Gastroesophageal sphincter (tissue), 4 donors: ENCODE results near the gene SLC25A41. TPM values are rescaled to one million over a fixed set of nuclear protein-coding genes. Genes with fewer than 3 reads are reported as not detected.

Source experiments
- ATAC-seq: fragments of 150-250 bp; one replicate; pipeline ENCODE4 v1.9.1; 2016; ENCODE audit warnings: mild to moderate bottlenecking, moderate library complexity
- H3K27ac ChIP-seq, 4 donors: fragments of 200-600 bp; sonication (generic) in 3 of 4; 1 replicate in 3 of 4; 2 replicates in 1 of 4; pipeline ENCODE4 v1.5.1; 2016 to 2019
- H3K27me3 ChIP-seq: fragments of 200-600 bp; sonication (generic); one replicate; pipeline ENCODE4 v1.5.1; 2019
- H3K36me3 ChIP-seq, 2 donors: fragments of 200-600 bp; sonication (generic); one replicate each; pipeline ENCODE4 v1.5.1; 2019; ENCODE audit warnings: control low read depth in 1 of 2
- H3K4me1 ChIP-seq, 3 donors: fragments of 200-600 bp; sonication (generic); 1 replicate in 2 of 3; 2 replicates in 1 of 3; pipeline ENCODE4 v1.5.1; 2016 to 2019; ENCODE audit warnings: control low read depth in 2 of 3
- H3K4me3 ChIP-seq, 2 donors: fragments of 200-600 bp; sonication (generic); one replicate each; pipeline ENCODE4 v1.5.1; 2019; ENCODE audit warnings: mild to moderate bottlenecking in 1 of 2, moderate library complexity in 1 of 2
- H3K9me3 ChIP-seq, 3 donors: fragments of 200-600 bp; sonication (generic); one replicate each; pipeline ENCODE4 v1.5.1; 2017 to 2019; ENCODE audit warnings: control low read depth in 2 of 3
- EP300 ChIP-seq: sonication (generic); formaldehyde crosslinking; IDR thresholded peaks from one replicate; pipeline ENCODE4 v1.6.1; 2017; ENCODE audit warnings: antibody characterized with exemption, mild to moderate bottlenecking
- POLR2A ChIP-seq, 2 donors: fragments of 450-650 bp; IDR thresholded peaks; one replicate each; pipeline ENCODE4 v1.6.1; 2017; ENCODE audit warnings: antibody characterized with exemption in 2 of 2, mild to moderate bottlenecking in 2 of 2, moderate library complexity in 1 of 2
- POLR2AphosphoS5 ChIP-seq: sonication (generic); formaldehyde crosslinking; IDR thresholded peaks from one replicate; pipeline ENCODE4 v1.6.1; 2017; ENCODE audit warnings: antibody characterized with exemption
- WGBS, 2 donors: methylation state at CpG; one replicate each; pipeline ENCODE4 v1.1.5; 2018; ENCODE audit warnings: low coverage in 1 of 2; 5-methylcytosine and 5-hydroxymethylcytosine counted together
- total RNA-seq, 4 donors: library from RNA; depleted of rRNA; stranded (reverse); fragments of >200 nt; gene quantifications; one replicate each; pipeline ENCODE4 v1.1.0, GENCODE V29; 2016
- TF ChIP-seq, protein P1 (sequence below), 4 experiments: fragments of 200-600 bp in 2 of 4; fragments of 450-650 bp in 2 of 4; sonication (generic) in 1 of 4; IDR thresholded peaks; one replicate each; pipeline ENCODE4 v1.5.1; 2017 to 2019; ENCODE audit warnings: antibody characterized with exemption in 4 of 4, mild to moderate bottlenecking in 2 of 4, moderate library complexity in 2 of 4

The SLC25A41 gene
- total RNA-seq, 4 donors from 2014 or later: 0.27 to 1.3 TPM; not detected in 2

DNA sequence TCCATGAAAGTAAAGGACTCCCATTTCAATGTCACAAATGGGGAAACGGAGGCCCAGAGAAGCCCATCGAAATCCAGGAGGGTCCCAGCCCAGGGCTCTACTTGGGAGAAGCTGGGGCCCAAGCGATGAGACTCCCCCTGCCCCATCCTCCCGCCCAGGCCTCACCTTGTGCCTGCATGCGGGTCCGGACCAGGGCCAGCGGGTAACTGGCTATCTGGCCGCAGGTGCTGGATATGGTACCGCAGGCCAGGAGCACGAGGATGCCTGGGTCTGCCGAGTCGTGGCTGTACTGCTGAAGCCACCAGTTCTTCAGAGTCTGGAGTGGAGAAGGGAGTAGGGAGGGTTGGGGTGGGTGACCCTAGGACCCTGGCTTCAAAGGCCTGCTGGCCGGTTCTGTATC, 10.4 kb upstream of the SLC25A41 start:
- Histone ChIP-seq H3K4me1 (no peaks in the 10 kb centered on the region), H3K9me3 (peaks cover 0 to 18% (median 0%) of the 10 kb centered on the region in 3 donors), H3K27me3 (no peaks in the 10 kb centered on the region), H3K27ac (no peak overlapping the region), H3K4me3 (no peak overlapping the region), H3K36me3 (peaks cover 0 to 70% of the 10 kb centered on the region in 2 donors)
- 67% methylated on average over 1 of the region's 13 CpGs; no CpG with 5 or more reads in 1 of the 2 donors for WGBS, 2 donors
- no peak for TF ChIP-seq EP300
- TF ChIP-seq, protein P1, sequence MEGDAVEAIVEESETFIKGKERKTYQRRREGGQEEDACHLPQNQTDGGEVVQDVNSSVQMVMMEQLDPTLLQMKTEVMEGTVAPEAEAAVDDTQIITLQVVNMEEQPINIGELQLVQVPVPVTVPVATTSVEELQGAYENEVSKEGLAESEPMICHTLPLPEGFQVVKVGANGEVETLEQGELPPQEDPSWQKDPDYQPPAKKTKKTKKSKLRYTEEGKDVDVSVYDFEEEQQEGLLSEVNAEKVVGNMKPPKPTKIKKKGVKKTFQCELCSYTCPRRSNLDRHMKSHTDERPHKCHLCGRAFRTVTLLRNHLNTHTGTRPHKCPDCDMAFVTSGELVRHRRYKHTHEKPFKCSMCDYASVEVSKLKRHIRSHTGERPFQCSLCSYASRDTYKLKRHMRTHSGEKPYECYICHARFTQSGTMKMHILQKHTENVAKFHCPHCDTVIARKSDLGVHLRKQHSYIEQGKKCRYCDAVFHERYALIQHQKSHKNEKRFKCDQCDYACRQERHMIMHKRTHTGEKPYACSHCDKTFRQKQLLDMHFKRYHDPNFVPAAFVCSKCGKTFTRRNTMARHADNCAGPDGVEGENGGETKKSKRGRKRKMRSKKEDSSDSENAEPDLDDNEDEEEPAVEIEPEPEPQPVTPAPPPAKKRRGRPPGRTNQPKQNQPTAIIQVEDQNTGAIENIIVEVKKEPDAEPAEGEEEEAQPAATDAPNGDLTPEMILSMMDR (IDR thresholded peaks at IDR 0.05): no peak
- no peak for TF ChIP-seq POLR2A (IDR thresholded peaks at IDR 0.05)
- no peak for TF ChIP-seq POLR2AphosphoS5
- no peak for ATAC-seq

DNA sequence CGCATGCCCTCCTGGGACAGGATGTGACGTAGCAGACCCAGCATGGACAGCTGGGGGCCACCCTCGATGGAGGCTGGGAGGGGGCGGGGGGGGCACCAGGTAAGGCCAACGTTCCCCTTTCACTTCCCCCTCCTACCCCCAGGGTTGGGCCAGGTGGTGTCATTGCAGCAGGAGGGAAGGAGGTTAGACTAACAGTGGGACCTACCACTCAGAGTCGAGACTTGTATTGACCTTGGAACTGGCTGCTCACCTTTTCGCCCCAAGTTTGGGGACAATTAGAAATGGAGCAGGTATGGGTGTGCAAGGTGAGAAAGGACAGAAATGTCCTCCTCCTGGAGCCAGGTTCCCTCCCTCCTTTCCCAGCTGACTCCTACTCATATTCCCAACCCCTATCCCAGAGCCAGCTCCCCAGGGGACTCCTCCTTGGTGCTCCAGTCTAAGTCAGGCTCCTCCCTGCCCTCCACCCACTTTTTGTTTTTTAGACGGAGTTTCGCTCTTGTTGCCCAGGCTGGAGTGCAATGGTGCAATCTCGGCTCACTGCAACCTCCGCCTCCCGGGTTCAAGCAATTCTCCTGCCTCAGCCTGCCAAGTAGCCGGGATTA, 8.6 kb upstream of the SLC25A41 start:
- no peak overlapping the region for H3K27ac ChIP-seq
- ATAC-seq: no peak
- peaks cover 0 to 56% of the 10 kb centered on the region in 2 donors for H3K36me3 ChIP-seq
- no peaks in the 10 kb centered on the region for H3K27me3 ChIP-seq
- no peak for TF ChIP-seq POLR2AphosphoS5
- no peak for TF ChIP-seq EP300
- TF ChIP-seq, protein P1 (IDR thresholded peaks at IDR 0.05): no peak
- TF ChIP-seq POLR2A (IDR thresholded peaks at IDR 0.05): no peak
- H3K9me3 ChIP-seq: peaks cover 0 to 18% (median 0%) of the 10 kb centered on the region in 3 donors
- WGBS, 2 donors: 90 to 94% methylated on average over 4 to 7 of the region's 13 CpGs
- no peak overlapping the region for H3K4me3 ChIP-seq
- no peaks in the 10 kb centered on the region for H3K4me1 ChIP-seq

DNA sequence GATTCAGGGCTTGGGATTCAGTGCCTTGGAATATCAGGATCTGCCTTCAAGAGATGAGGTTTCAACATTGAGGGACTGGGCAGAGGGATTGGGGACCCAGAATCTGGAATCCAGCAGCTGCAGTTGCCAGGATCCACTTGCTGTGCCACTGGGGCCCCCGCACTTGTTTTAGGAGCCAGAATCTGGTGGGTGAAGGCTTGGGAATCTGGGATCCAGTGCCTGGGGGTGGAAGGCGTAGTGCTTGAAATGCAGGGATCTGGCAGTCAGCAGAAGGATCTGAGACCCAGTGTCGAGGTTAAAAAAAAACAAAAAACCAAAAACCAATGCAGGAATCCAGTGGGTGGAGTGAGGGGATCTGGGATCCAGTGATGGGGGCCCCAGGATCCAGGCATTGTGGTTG, 7.3 kb upstream of the SLC25A41 start:
- TF ChIP-seq EP300: no peak
- TF ChIP-seq, protein P1 (IDR thresholded peaks at IDR 0.05): no peak
- no peak for TF ChIP-seq POLR2A (IDR thresholded peaks at IDR 0.05)
- TF ChIP-seq POLR2AphosphoS5: no peak
- Histone ChIP-seq H3K27ac (no peak overlapping the region), H3K27me3 (no peaks in the 10 kb centered on the region), H3K4me3 (no peak overlapping the region), H3K4me1 (no peaks in the 10 kb centered on the region), H3K36me3 (peaks cover 0 to 47% of the 10 kb centered on the region in 2 donors), H3K9me3 (peaks cover 0 to 8% (median 0%) of the 10 kb centered on the region in 3 donors)
- no peak for ATAC-seq
- 43 to 73% methylated on average over 1 to 2 of the region's 3 CpGs for WGBS, 2 donors

DNA sequence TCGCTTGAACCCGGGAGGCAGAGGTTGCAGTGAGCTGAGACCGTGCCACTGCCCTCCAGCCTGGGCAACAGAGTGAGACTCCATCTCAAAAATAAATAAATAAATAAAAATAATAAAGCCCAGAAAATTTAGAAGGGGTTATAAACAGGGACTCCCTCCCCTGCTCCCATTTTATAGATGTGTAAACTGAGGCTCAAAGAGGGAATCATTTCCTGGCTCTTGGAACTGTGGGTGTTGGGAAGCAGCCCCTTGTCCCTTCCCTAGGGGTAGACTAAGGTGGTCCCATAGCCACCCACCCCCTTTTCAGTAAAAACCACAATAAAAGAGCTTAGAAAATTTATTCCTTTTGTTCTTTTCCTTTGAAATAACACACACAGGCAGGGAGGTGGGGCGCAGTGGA, 6.2 kb upstream of the SLC25A41 start:
- no peak for ATAC-seq

DNA sequence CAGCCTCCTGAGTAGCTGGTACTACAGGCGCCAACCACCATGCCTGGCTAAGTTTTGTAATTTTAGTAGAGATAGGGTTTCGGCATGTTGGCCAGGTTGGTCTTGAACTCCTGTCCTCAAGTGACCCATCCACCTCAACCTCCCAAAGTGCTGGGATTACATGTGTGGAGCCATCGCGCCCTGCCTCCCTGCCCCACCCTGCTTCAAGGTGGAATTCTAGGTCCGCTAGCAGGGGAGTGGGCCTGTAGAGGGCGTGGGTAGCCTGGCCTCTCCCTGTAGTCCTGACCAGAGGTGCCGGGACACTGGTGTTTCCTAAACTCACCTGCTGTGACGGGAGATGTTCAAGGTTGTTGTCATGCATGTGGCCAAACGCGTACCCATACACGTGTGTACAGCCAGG, 398 bp downstream of the SLC25A41 start:
- ATAC-seq: no peak
- Histone ChIP-seq H3K4me3 (no peak overlapping the region), H3K36me3 (peaks cover 0 to 24% of the 10 kb centered on the region in 2 donors), H3K27ac (no peak overlapping the region), H3K9me3 (no peaks in the 10 kb centered on the region), H3K4me1 (no peaks in the 10 kb centered on the region), H3K27me3 (no peaks in the 10 kb centered on the region)
- no peak for TF ChIP-seq POLR2A (IDR thresholded peaks at IDR 0.05)
- TF ChIP-seq, protein P1 (IDR thresholded peaks at IDR 0.05): no peak
- TF ChIP-seq EP300: no peak
- TF ChIP-seq POLR2AphosphoS5: no peak
- 70 to 100% methylated on average over 1 to 2 of the region's 11 CpGs for WGBS, 2 donors

More for the DNA sequence above, 6.2 kb upstream of the SLC25A41 start:
- Histone ChIP-seq H3K4me1 (no peaks in the 10 kb centered on the region), H3K9me3 (no peaks in the 10 kb centered on the region), H3K27me3 (no peaks in the 10 kb centered on the region), H3K4me3 (no peak overlapping the region), H3K36me3 (peaks cover 0 to 46% of the 10 kb centered on the region in 2 donors), H3K27ac (no peak overlapping the region)
- no peak for TF ChIP-seq POLR2A (IDR thresholded peaks at IDR 0.05)
- no peak for TF ChIP-seq POLR2AphosphoS5
- no peak for TF ChIP-seq EP300
- WGBS, 2 donors: 89 to 100% methylated on average over 3 of the region's 4 CpGs
